ENCODE data around the gene MCTP2.

Gene MCTP2

DNA sequence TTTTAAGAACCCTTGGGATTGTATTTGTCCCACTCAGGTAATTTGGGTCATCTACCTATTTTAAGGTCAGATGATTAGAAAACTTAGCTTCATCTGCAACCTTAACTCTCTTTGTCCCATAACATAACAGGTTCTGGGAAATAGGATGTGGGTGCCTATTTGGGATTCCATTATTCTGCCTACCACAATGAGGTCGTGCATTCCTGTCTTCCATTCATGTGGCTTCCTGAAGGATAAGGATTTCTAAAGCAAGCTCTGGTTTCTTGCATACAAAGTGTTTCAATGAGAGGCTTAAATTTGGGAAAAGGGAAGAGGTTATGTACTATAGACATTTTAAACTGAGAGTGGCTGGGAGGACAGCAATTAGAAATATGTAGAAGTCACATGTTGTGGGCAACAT, 190.3 kb downstream of the MCTP2 start:
- TF ChIP-seq FOXP2 (optimal IDR thresholded peaks at IDR 0.05; ENCODE audit: borderline replicate concordance, extremely low read depth, extremely low read length, insufficient read depth) (no peak), TAF1 (IDR thresholded peaks at IDR 0.05; ENCODE audit: borderline replicate concordance, insufficient read depth, low read length) (no peak), POLR2AphosphoS5 (IDR thresholded peaks at IDR 0.05; ENCODE audit: low read depth, low read length) (no peak), SIN3A (IDR thresholded peaks at IDR 0.05; ENCODE audit: borderline replicate concordance, insufficient read depth, low read length) (no peak)
- TF ChIP-seq, protein P1, sequence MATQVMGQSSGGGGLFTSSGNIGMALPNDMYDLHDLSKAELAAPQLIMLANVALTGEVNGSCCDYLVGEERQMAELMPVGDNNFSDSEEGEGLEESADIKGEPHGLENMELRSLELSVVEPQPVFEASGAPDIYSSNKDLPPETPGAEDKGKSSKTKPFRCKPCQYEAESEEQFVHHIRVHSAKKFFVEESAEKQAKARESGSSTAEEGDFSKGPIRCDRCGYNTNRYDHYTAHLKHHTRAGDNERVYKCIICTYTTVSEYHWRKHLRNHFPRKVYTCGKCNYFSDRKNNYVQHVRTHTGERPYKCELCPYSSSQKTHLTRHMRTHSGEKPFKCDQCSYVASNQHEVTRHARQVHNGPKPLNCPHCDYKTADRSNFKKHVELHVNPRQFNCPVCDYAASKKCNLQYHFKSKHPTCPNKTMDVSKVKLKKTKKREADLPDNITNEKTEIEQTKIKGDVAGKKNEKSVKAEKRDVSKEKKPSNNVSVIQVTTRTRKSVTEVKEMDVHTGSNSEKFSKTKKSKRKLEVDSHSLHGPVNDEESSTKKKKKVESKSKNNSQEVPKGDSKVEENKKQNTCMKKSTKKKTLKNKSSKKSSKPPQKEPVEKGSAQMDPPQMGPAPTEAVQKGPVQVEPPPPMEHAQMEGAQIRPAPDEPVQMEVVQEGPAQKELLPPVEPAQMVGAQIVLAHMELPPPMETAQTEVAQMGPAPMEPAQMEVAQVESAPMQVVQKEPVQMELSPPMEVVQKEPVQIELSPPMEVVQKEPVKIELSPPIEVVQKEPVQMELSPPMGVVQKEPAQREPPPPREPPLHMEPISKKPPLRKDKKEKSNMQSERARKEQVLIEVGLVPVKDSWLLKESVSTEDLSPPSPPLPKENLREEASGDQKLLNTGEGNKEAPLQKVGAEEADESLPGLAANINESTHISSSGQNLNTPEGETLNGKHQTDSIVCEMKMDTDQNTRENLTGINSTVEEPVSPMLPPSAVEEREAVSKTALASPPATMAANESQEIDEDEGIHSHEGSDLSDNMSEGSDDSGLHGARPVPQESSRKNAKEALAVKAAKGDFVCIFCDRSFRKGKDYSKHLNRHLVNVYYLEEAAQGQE (IDR thresholded peaks at IDR 0.05; ENCODE audit: insufficient read depth in 1 of 2, low read depth in 2 of 2, low read length in 2 of 2): no peak

DNA sequence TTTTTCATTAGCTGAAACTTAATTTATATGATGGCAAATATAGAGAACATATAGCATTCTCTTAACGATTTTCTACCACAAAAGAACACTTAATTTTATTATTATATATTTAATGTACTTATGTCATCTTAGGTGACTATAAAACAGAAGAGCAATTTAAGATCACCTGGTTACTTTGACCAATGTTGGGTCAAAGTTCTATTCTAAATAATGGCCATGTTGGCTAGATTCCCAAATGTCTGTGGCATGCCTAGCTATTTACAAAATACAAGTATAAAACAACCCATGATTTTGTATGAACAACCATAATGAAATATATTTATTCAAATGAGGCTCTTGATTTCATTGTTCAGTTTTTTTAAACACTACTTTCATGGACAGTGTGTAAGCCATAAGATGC, 200.9 kb downstream of the MCTP2 start:
- TF ChIP-seq TAF1 (IDR thresholded peaks at IDR 0.05; ENCODE audit: borderline replicate concordance, insufficient read depth, low read length) (no peak), FOXP2 (optimal IDR thresholded peaks at IDR 0.05; ENCODE audit: borderline replicate concordance, extremely low read depth, extremely low read length, insufficient read depth) (no peak), POLR2AphosphoS5 (IDR thresholded peaks at IDR 0.05; ENCODE audit: low read depth, low read length) (no peak), SIN3A (IDR thresholded peaks at IDR 0.05; ENCODE audit: borderline replicate concordance, insufficient read depth, low read length) (no peak)
- TF ChIP-seq, protein P1 (IDR thresholded peaks at IDR 0.05; ENCODE audit: insufficient read depth in 1 of 2, low read depth in 2 of 2, low read length in 2 of 2): no peak

DNA sequence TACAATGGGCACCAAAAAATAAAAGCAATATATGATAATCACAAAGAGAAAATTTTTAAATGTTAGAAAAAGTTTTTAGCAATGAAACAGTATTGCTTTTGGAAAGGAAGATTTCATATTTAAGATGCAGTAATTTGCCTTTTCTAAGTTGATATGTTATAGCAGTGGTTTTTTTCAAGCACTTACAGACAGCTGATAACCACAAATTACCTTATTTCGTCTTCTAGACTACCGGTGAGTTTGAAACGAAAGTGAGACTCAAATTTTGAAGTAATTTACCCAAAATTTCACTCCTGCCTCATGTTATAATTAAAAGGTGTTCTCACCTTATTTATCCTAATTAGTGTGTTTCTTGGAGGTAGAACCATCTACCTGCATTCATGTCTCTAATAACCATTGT, 207.8 kb downstream of the MCTP2 start:
- TF ChIP-seq SIN3A (IDR thresholded peaks at IDR 0.05; ENCODE audit: borderline replicate concordance, insufficient read depth, low read length) (no peak), POLR2AphosphoS5 (IDR thresholded peaks at IDR 0.05; ENCODE audit: low read depth, low read length) (no peak), FOXP2 (optimal IDR thresholded peaks at IDR 0.05; ENCODE audit: borderline replicate concordance, extremely low read depth, extremely low read length, insufficient read depth) (no peak), TAF1 (IDR thresholded peaks at IDR 0.05; ENCODE audit: borderline replicate concordance, insufficient read depth, low read length) (no peak)
- TF ChIP-seq, protein P1 (IDR thresholded peaks at IDR 0.05; ENCODE audit: insufficient read depth in 1 of 2, low read depth in 2 of 2, low read length in 2 of 2): no peak

DNA sequence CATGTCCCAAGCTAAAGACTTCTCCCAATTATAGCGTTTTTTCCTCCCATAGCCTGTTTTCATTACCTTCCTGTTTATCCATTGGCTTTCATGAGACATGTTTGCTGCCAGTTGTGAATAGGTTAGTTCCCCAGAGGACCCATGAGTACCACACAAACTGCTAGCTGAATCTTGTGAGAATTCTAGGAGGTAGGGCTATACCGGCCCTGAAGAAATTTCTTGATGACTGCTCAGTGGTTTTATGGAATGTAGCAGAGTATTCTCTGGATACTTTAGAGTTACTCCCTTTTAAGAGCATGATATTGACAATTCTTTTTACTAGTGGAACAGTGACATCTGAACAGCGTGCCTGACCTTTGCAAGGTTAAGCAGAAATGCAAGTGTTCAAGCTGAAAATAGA, 210.4 kb downstream of the MCTP2 start:
- TF ChIP-seq SIN3A (IDR thresholded peaks at IDR 0.05; ENCODE audit: borderline replicate concordance, insufficient read depth, low read length) (no peak), POLR2AphosphoS5 (IDR thresholded peaks at IDR 0.05; ENCODE audit: low read depth, low read length) (no peak), FOXP2 (optimal IDR thresholded peaks at IDR 0.05; ENCODE audit: borderline replicate concordance, extremely low read depth, extremely low read length, insufficient read depth) (no peak), TAF1 (IDR thresholded peaks at IDR 0.05; ENCODE audit: borderline replicate concordance, insufficient read depth, low read length) (no peak)
- TF ChIP-seq, protein P1 (IDR thresholded peaks at IDR 0.05; ENCODE audit: insufficient read depth in 1 of 2, low read depth in 2 of 2, low read length in 2 of 2): no peak

DNA sequence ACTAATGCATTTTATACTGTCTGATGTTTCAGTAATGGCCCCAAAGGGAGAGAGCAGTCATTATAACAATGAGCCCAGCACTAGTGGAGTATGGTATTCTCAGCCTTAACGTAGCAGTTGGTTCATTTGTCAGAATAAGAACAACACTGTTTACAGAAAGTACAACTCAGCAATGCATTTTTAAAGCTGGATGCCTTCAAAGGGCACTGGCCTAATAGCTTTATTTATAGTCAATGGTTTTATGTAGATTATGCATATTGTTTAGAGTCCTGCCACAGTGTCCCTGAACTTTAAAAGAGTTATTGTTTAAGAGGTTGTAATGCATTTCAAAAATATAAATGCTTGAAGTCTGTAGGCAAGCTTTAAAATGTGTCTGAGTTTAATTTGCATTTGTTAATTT, 211.1 kb downstream of the MCTP2 start:
- TF ChIP-seq FOXP2 (optimal IDR thresholded peaks at IDR 0.05; ENCODE audit: borderline replicate concordance, extremely low read depth, extremely low read length, insufficient read depth) (no peak), SIN3A (IDR thresholded peaks at IDR 0.05; ENCODE audit: borderline replicate concordance, insufficient read depth, low read length) (no peak), POLR2AphosphoS5 (IDR thresholded peaks at IDR 0.05; ENCODE audit: low read depth, low read length) (no peak), TAF1 (IDR thresholded peaks at IDR 0.05; ENCODE audit: borderline replicate concordance, insufficient read depth, low read length) (no peak)
- TF ChIP-seq, protein P1 (IDR thresholded peaks at IDR 0.05; ENCODE audit: insufficient read depth in 1 of 2, low read depth in 2 of 2, low read length in 2 of 2): no peak
